T follicular helper cell (primary cell): ENCODE data around the gene CACNG1.

ENCODE experiments used
- DNase-seq: peaks from one replicate; pipeline ENCODE4 v3.0.0-alpha.2; 2020; ENCODE audit warnings: low read depth
- total RNA-seq, 2 experiments: gene quantifications; one replicate each; lab custom pipeline; 2026; lab: John Stamatoyannopoulos, UW

CACNG1 gene, protein sequence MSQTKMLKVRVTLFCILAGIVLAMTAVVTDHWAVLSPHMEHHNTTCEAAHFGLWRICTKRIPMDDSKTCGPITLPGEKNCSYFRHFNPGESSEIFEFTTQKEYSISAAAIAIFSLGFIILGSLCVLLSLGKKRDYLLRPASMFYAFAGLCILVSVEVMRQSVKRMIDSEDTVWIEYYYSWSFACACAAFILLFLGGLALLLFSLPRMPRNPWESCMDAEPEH
- 0 reads per million in 2 experiments for total RNA-seq

GRCh38 chr17:67044016-67044772 lies at the start of gene CACNG1:
CACNG1 (plus strand) TSS chr17:67044554; CDS start chr17:67044661, 107 bp downstream.
- DNase-seq = no peak

- DNase-seq = no peak
Measured at GRCh38 chr17:66994930-66995535, 49.3 kb upstream of the CACNG1 start.

DNA sequence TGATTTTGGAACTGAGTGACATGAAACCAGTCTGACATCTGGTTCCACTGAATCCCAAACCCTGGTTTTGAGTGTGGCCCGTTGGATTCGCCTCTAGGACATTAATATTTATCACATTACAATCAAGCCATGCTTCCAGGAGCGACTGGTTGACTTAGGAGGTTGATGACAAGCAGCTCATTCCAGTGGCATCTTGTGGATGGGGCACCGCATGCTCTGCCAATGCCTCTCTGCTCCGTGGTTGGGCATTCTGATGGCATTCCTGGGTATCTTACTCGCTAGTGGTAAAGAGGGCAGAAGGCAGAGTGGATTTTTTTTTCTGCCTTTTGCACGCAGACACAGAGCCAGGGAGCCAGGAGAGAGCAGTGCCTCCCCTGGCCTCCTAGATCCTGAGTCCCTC lies 48.4 kb upstream of the CACNG1 start:
- DNase-seq = no peak

GRCh38 chr17:66996926-66997325 lies 47.4 kb upstream of the CACNG1 start:
- DNase-seq = no peak

- DNase-seq = no peak
Measured at GRCh38 chr17:67003231-67003630, 41.1 kb upstream of the CACNG1 start.

DNA sequence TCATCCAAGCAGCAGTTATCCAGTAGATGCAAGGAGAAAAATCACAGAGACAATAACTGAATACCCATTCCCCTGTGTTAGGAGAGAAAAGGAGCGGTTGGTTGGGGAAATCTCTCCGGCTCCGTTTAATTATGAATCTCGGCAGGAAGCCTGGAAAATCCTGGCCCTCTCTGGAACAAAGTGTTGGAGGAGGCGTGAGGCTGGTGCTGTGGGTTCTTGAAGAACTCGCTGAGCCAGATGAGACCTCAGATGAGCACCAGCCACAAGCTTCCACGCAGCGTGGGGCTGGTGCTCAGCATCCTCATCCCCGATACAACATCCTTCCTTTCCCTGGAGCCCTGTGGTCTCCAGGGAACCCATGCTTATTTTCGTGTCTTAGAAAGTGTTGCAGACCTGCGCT lies 40.2 kb upstream of the CACNG1 start:
- DNase-seq = no peak

- DNase-seq = no peak
Measured at GRCh38 chr17:67007266-67007665, 37.1 kb upstream of the CACNG1 start.

DNA sequence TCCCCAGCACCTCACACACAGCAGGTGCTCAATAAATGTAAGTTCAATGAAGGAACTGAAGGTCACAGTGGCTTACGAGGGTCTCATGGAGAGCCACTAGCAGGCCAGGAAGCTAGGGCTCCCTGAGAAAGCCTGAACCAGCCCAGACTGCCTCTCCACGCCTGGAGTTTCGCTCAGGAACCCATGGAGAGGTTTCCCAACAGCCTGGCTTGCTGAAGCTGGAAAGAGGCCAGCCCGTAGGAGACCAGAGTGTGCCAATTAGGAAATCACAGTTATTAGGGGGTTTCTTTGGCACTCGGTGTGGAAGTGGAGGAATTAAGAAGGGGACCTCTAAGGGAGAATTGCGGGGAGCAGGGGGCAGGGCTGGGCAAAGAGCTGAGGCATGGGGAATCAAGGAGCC lies 36.3 kb upstream of the CACNG1 start:
- no peak for DNase-seq

DNA sequence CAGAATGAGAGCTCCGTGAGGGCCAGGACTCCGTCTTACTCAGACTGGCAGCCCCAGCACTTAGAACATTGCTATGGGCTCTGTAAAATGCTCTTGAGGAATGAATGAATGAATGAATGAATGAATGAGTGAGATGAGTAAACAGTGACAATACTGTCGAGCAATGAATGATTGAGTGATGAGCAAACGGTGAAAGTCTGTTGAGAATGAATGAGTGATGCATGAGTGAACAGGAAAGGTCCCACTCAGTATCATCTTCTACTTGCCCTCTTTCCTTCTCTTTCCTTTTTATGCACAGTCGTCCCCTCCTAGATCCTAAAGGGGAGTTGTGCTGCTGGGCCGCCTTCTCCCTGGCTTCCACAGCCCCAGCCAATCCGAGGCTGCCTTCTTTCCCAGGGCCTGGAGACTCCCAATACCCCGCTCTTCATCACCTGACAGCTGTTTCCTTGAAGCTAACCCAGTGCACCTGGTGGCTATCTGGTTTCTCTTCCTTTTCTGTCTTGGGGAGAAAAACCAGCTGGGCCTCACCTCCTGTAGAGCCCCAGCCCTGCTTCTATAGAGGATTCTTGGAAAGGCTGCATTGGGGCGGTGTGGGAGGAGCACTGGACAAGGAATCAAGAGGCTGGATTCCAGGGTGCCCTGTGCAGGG lies 32.7 kb upstream of the CACNG1 start:
- DNase-seq = no peak

- no peak for DNase-seq
Measured at GRCh38 chr17:67013891-67014290, 30.5 kb upstream of the CACNG1 start.

DNA sequence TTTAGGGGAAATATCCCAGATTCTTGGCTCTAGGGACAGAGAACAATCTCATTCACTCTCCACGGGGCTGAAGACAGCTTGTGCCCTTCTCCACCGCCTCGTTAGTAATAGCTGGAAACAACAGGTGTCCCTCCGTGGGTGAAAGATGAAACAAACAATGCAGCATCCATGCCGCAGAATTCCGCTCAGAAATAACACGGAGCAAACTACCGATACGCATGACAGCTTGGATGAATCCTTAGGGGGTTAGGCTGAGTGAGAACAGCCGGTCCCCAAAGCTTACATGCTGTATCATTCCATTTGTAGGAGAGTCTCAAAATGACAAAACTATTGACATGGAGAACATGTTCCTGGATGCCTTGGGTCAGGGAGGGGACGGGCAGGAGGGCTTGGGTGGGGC lies 29.4 kb upstream of the CACNG1 start:
- no peak for DNase-seq

DNA sequence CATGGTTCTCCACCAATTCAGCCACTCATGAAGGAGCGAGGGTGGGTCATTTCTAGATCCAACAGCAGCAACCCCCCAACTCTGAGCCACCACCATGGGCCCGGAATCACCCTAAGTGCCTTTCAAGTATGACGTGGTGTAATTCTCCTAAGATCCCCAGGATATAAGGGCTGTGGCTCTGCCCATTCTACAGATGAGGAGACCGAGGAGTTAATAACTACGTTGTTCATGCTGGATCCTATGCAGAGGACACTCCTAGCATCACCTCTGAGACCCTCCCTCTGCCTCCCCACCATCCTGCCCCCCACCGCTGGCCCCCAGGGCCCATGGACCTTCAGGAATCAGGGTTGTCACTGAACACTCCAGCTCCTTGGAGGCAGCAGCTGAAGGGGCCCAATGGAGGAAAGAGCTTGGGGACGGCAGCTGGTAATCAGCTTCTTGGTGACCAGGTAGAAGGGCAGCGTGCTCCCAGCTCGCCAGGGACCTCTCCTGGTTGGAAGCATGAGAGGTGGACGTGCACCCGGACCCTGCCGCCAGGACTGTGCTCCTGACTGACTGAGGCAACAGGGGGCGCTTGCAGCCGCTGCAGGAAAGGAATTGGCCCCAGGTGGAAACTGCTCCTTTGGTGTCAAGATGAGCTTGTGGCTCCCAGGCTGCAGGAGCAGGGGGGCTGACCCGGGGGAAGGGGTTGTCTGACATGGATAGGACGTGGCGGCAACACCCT lies 28.2 kb upstream of the CACNG1 start:
- no peak for DNase-seq

DNA sequence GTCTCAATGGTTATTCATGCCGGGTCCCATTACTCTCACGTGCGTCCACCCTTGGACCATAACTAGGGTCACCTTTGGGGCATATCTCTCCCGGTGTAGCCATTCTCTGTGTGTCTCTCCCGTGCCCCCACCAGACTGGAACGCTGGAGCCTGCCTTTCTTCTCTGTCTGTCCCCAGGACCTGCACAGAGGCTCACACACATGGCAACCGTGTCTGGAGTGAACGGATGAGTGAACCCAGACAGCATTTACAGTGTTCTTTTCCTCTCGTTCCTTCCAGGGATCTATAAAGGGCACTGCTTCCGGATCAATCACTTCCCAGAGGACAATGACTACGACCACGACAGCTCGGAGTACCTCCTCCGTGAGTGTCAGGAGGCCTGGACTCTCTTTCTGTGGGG lies 26.4 kb upstream of the CACNG1 start:
- no peak for DNase-seq

GRCh38 chr17:67018471-67019434 lies 25.6 kb upstream of the CACNG1 start:
- DNase-seq = no peak

- no peak for DNase-seq
Measured at GRCh38 chr17:67019809-67020208, 24.5 kb upstream of the CACNG1 start.

GRCh38 chr17:67020293-67020766 lies 24.0 kb upstream of the CACNG1 start:
- no peak for DNase-seq

DNA sequence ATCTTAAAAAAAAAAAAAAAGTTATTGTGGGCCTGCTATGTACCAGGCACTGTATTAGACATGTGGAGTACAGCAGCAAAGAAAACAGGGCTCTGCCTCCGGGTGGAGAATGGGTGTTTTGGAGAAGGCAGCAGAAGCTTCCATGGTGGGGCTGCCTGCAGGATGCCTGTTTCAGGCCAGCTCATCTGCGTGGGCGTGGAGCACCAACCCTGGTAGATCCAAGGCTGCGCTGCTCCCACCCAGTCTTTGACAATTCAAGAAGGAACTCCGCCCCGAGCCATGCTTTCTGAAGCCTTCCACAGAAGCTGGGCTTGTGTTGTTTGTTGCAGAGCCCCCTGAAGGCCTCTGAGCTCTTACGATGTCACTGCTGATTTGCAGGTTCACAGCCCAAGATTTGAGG lies 23.2 kb upstream of the CACNG1 start:
- DNase-seq = no peak

DNA sequence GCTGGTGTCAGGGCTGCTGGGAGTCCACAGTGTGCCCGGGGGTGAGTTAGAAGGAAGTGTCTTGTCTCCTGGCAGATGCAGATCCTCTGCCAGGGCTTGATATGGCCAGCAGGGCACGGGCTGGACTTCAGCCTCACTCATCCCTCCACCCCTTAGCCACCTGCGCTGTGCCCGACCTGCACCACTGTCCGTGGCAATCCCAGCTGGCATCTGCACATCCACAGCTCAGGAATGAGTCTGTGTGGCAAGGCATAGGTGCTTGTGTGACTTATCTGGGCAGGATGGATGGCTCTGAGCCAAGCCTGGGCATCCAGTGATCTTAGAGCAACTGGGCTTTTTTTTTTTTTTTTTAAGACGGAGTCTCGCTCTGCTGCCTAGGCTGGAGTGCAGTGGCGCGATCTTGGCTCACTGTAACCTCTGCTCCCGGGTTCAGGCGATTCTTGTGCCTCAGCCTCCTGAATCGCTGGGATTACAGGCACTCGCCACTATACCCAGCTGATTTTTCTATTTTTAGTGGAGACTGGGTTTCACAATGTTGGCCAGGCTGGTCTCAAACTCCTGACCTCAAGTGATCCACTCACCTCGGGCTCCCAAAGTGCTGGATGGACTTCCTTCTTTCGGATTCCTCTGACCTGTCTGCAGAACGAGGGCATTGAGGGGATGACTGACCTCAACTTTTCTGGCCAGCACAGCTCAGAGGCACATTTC lies 22.5 kb upstream of the CACNG1 start:
- DNase-seq = no peak

DNA sequence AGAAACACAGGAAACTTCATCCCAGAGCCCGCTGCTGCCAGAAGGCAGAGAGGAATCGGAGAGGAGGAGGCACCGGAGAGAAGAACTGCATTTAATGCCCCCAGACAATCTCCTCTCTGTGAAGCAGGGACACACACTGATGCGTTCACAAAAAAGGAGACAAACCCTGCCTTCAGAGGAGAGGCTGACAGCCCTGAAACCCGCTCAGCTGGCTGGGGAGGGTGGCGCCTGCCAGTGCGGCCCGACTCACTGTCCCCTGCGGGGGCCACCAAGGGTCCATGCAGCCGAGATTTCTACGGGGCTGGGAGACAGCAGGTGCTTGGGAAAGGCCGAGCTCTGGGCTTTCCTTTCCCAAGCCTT lies 21.9 kb upstream of the CACNG1 start:
- no peak for DNase-seq

DNA sequence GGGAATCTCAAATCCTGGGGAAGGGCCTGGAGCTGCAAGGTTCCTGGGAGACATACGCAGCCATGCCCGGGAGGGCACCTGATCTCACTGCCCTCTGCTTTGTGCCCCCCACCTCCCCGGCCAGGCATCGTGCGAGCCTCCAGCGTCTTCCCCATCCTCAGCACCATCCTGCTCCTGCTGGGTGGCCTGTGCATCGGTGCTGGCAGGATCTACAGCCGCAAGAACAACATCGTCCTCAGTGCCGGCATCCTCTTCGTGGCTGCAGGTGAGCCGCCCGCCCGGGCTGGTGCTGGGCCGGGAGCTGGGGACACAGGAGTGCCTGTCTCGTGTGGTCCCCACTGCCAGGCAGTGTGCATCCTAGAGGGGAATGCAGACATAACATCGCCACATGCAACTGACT lies 19.6 kb upstream of the CACNG1 start:
- DNase-seq = no peak
